Endothelial cell (in vitro differentiated cells): Measurements from ENCODE around the gene GALT. TPM values are rescaled to one million over a fixed set of nuclear protein-coding genes. Genes with fewer than 3 reads are reported as not detected.

ENCODE experiments used
- DNase-seq: peaks from one replicate; pipeline ENCODE4 v3.0.0; 2021; ENCODE audit warnings: low spot score
- H3K27ac Mint-ChIP-seq: one replicate; pipeline ENCODE4 v1.8.0; 2021; ENCODE audit warnings: mixed read lengths, inconsistent platforms; ENCODE audit not compliant: unreplicated experiment
- H3K27me3 Mint-ChIP-seq: one replicate; pipeline ENCODE4 v1.8.0; 2021; ENCODE audit warnings: mild to moderate bottlenecking, moderate library complexity, mixed read lengths, inconsistent platforms; ENCODE audit not compliant: unreplicated experiment
- H3K36me3 Mint-ChIP-seq: one replicate; pipeline ENCODE4 v1.8.0; 2021; ENCODE audit warnings: mild to moderate bottlenecking, low read depth, mixed read lengths, inconsistent platforms; ENCODE audit not compliant: unreplicated experiment
- H3K4me1 Mint-ChIP-seq: one replicate; pipeline ENCODE4 v1.8.0; 2021; ENCODE audit warnings: mild to moderate bottlenecking, mixed read lengths, inconsistent platforms; ENCODE audit not compliant: unreplicated experiment
- H3K4me3 Mint-ChIP-seq: one replicate; pipeline ENCODE4 v1.8.0; 2021; ENCODE audit warnings: mild to moderate bottlenecking, mixed read lengths, inconsistent platforms; ENCODE audit not compliant: unreplicated experiment
- H3K9me3 Mint-ChIP-seq: one replicate; pipeline ENCODE4 v1.8.0; 2021; ENCODE audit warnings: mixed read lengths, inconsistent platforms; ENCODE audit not compliant: unreplicated experiment
- total RNA-seq: library from RNA; stranded (reverse); fragmentation: NEBNext Ultra II Directional; extraction: Animal tissue kit (Norgen Biotek cat#: 25700); gene quantifications from one replicate; pipeline ENCODE4 v1.2.1, GENCODE V29; 2021; ENCODE audit not compliant: unreplicated experiment
- TF ChIP-seq, protein P1 (sequence below): fragments of 200-600 bp; sonication (generic); IDR thresholded peaks from one replicate; pipeline ENCODE4 v1.5.0; 2021; ENCODE audit warnings: antibody characterized with exemption; ENCODE audit not compliant: unreplicated experiment

Gene GALT
- total RNA-seq, 1 donor from 2014 or later, result 53.1 TPM

DNA sequence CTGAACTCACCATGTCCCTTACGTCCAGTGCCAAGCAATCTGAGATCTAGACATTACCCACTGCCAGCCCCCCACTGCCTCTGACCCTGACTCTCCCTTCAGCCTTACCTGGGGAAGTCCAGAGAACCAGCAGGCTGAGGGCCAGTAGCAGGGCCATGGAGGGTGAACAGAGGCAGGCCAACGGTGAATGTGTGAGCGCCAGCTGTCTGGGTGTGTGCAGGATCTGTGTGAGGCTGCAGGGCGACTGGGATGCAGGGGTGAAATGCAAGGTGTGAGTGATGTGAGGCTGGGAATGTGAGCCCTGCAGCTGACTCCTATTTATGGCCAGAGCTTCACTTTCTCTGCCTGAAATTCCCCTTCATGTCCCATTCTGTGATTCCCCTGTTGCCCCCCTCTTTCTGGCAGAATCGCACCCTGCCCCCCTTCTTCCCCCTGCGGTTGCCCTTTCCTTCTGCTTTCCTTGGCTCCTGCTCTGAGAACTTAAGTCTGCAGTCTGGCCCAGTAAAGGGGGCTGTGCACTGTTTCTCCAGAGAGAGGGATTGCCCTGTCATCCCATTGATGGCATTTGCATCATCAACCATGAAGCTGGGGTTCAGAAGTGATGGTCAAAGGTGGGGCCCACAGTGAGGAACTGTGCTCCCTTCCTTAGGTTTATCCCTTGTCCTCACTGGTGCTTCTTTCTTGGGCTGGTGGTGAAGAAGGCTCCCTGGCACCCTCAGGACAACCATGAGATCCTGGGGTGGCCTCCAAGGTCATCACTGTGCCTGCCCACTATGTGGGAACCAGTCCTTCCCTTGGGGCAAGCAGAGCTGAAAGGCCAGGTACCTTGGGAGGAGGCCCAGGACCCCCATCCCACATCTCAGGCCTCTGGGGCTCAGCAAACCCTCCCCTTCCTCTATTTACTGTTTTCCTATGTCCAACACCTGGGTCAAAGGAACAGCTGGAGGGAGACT, 44.8 kb downstream of the GALT start, which contains the start of gene CCL19:
Gene CCL19, minus strand, starts transcription at position 294 of the 953 bp plus-strand sequence. Its CDS starts 137 bp downstream, at position 157.
- Mint-ChIP-seq H3K9me3 (no peaks in the 10 kb centered on the region), H3K36me3 (no peaks in the 10 kb centered on the region), H3K27ac (no peak within 1 kb of the TSS), H3K27me3 (peaks cover 10% of the 10 kb centered on the region), H3K4me1 (peaks cover 8% of the 10 kb centered on the region), H3K4me3 (no peak within 1 kb of the TSS)
- TF ChIP-seq, protein P1, sequence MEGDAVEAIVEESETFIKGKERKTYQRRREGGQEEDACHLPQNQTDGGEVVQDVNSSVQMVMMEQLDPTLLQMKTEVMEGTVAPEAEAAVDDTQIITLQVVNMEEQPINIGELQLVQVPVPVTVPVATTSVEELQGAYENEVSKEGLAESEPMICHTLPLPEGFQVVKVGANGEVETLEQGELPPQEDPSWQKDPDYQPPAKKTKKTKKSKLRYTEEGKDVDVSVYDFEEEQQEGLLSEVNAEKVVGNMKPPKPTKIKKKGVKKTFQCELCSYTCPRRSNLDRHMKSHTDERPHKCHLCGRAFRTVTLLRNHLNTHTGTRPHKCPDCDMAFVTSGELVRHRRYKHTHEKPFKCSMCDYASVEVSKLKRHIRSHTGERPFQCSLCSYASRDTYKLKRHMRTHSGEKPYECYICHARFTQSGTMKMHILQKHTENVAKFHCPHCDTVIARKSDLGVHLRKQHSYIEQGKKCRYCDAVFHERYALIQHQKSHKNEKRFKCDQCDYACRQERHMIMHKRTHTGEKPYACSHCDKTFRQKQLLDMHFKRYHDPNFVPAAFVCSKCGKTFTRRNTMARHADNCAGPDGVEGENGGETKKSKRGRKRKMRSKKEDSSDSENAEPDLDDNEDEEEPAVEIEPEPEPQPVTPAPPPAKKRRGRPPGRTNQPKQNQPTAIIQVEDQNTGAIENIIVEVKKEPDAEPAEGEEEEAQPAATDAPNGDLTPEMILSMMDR, result no peak
- no peak for DNase-seq

GRCh38 chr9:34691936-34692315, 45.5 kb downstream of the GALT start:
- TF ChIP-seq, protein P1, result no peak
- no peaks in the 10 kb centered on the region for H3K9me3 Mint-ChIP-seq
- no peak overlapping the region for H3K4me3 Mint-ChIP-seq
- H3K4me1 Mint-ChIP-seq, result peaks cover 8% of the 10 kb centered on the region
- H3K36me3 Mint-ChIP-seq, result no peaks in the 10 kb centered on the region
- H3K27ac Mint-ChIP-seq, result no peak overlapping the region
- DNase-seq, result no peak
- peaks cover 10% of the 10 kb centered on the region for H3K27me3 Mint-ChIP-seq

DNA sequence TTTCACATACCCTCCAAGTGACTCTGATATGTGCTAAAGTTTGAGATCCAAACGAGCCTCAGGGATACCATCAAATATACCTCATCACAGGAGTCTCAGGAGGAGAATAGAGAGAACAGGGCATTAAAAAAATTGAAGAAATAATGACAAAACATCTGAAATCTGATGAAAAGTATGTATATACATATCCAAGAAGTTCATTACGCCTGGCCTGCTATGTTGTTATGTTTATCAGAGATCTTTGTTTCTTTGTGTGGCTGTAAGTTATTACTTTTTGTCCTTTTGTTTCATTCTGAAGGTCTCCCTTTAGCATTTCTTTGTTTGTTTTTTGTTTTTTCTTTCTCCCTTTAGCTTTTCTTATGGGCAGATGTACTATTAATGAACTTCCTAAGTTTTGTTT, 47.1 kb downstream of the GALT start:
- H3K4me3 Mint-ChIP-seq, result no peak overlapping the region
- TF ChIP-seq, protein P1, result no peak
- no peaks in the 10 kb centered on the region for H3K9me3 Mint-ChIP-seq
- no peaks in the 10 kb centered on the region for H3K36me3 Mint-ChIP-seq
- peaks cover 5% of the 10 kb centered on the region for H3K27me3 Mint-ChIP-seq
- no peak for DNase-seq
- H3K4me1 Mint-ChIP-seq, result peaks cover 8% of the 10 kb centered on the region
- H3K27ac Mint-ChIP-seq, result no peak overlapping the region

DNA sequence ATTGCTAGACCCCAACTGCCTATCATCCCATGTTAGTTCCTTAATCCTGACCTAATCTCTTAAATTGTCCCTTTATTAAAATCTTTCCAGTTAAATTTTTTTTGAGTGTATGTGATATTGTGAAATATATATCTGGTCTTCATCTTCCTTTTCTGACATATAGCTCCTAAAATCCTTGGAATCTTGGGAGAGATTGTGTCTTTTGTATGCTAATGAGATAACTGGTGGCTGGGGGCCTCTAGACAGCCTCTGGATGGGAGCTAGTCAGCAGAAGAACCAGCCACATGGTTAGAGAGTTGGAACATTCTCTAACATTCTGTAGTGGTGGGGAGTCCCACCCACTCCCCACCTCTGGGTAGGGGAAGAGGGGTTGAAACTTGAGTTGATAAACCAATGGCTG, 48.3 kb downstream of the GALT start:
- DNase-seq, result no peak
- no peaks in the 10 kb centered on the region for H3K36me3 Mint-ChIP-seq
- peaks cover 8% of the 10 kb centered on the region for H3K4me1 Mint-ChIP-seq
- no peak overlapping the region for H3K4me3 Mint-ChIP-seq
- H3K9me3 Mint-ChIP-seq, result no peaks in the 10 kb centered on the region
- TF ChIP-seq, protein P1, result no peak
- peaks cover 2% of the 10 kb centered on the region for H3K27me3 Mint-ChIP-seq
- no peak overlapping the region for H3K27ac Mint-ChIP-seq

Other genes starting within 250 kb of the GALT start
- 55.3 TPM for gene FAM219A, start 188.1 kb upstream of the GALT start, total RNA-seq
- gene DNAI1, start 187.9 kb upstream of the GALT start, total RNA-seq, result 0.74 TPM
- 4.1 TPM for gene ENHO, start 123.7 kb upstream of the GALT start, total RNA-seq
- gene CNTFR, start 57.0 kb upstream of the GALT start, total RNA-seq, result 3.1 TPM
- 12.9 TPM for gene RPP25L, start 34.6 kb upstream of the GALT start, total RNA-seq
- 81.5 TPM for gene DCTN3, start 26.2 kb upstream of the GALT start, total RNA-seq
- gene ARID3C, start 17.6 kb upstream of the GALT start, total RNA-seq, result not detected
- gene SIGMAR1, start 8.9 kb upstream of the GALT start, total RNA-seq, result 25.9 TPM
- gene IL11RA, start 5.5 kb downstream of the GALT start, total RNA-seq, result 61.4 TPM
- not detected for gene CCL27, start 16.0 kb downstream of the GALT start, total RNA-seq
- gene CCL19, start 44.6 kb downstream of the GALT start, total RNA-seq, result not detected
- gene CCL21, start 63.5 kb downstream of the GALT start, total RNA-seq, result not detected